Sigmoid colon (tissue), 4 donors: ENCODE data around the gene C16orf96.

Source experiments
- POLR2AphosphoS5 ChIP-seq, 4 donors: sonication (generic); formaldehyde crosslinking; IDR thresholded peaks; one replicate each; pipeline ENCODE4 v1.6.1; 2017; ENCODE audit warnings: antibody characterized with exemption in 4 of 4
- TF ChIP-seq, protein P1 (sequence below), 4 experiments: fragments of 450-650 bp in 3 of 4; fragments of 200-600 bp in 1 of 4; IDR thresholded peaks; one replicate each; pipeline ENCODE4 v1.5.1; 2016 to 2019; ENCODE audit warnings: antibody characterized with exemption in 4 of 4, mild to moderate bottlenecking in 3 of 4, moderate library complexity in 2 of 4

DNA sequence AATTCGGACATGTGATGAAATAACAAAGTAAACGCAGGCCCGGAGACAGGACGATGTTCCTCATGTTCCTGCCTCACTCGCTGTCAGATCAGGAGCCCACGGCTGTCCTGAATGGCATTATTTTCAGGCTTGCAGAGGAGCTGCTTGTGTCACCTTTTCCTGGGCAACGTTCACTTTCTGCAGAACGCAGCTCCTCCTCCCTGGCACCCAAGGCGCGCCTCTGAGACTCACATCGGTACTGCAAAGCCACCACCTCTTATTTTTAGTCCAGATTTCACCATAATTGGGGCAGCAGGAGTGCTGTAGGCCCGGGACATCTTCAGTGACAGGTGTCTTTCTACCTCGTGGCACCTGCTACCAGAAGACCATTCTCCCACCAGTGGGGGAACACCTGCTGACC, 8.0 kb upstream of the C16orf96 start:
- no peak for TF ChIP-seq POLR2AphosphoS5 (IDR thresholded peaks at IDR 0.05)
- TF ChIP-seq, protein P1, sequence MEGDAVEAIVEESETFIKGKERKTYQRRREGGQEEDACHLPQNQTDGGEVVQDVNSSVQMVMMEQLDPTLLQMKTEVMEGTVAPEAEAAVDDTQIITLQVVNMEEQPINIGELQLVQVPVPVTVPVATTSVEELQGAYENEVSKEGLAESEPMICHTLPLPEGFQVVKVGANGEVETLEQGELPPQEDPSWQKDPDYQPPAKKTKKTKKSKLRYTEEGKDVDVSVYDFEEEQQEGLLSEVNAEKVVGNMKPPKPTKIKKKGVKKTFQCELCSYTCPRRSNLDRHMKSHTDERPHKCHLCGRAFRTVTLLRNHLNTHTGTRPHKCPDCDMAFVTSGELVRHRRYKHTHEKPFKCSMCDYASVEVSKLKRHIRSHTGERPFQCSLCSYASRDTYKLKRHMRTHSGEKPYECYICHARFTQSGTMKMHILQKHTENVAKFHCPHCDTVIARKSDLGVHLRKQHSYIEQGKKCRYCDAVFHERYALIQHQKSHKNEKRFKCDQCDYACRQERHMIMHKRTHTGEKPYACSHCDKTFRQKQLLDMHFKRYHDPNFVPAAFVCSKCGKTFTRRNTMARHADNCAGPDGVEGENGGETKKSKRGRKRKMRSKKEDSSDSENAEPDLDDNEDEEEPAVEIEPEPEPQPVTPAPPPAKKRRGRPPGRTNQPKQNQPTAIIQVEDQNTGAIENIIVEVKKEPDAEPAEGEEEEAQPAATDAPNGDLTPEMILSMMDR (IDR thresholded peaks at IDR 0.05), result no peak
